Testis (tissue), 3 donors: Measurements from ENCODE around the gene TSC22D3. TPM values are rescaled to one million over a fixed set of nuclear protein-coding genes. Genes with fewer than 3 reads are reported as not detected.

ENCODE experiments used
- DNase-seq: peaks from one replicate; pipeline ENCODE4 v3.0.0-alpha.2; 2019
- H3K27ac ChIP-seq, 2 donors: fragments of 200-600 bp; sonication (generic); one replicate each; pipeline ENCODE4 v1.5.1; 2019
- H3K27me3 ChIP-seq: fragments of 200-600 bp; sonication (generic); one replicate; pipeline ENCODE4 v1.5.1; 2019
- H3K36me3 ChIP-seq: fragments of 200-600 bp; sonication (generic); one replicate; pipeline ENCODE4 v1.5.1; 2017; ENCODE audit warnings: low read depth; ENCODE audit errors: missing control alignments
- H3K4me1 ChIP-seq: fragments of 200-600 bp; sonication (generic); one replicate; pipeline ENCODE4 v1.5.1; 2019
- H3K4me3 ChIP-seq, 2 donors: fragments of 200-600 bp; sonication (generic); one replicate each; pipeline ENCODE4 v1.5.1; 2017 to 2019
- H3K9me3 ChIP-seq: fragments of 200-600 bp; sonication (generic); one replicate; pipeline ENCODE4 v1.5.1; 2017
- CTCF ChIP-seq, 3 experiments: fragments of 450-650 bp in 2 of 3; fragments of 200-600 bp in 1 of 3; sonication (generic) in 1 of 3; IDR thresholded peaks; one replicate each; pipeline ENCODE4 v1.5.1; 2016 to 2019; ENCODE audit warnings: antibody characterized with exemption in 3 of 3, mild to moderate bottlenecking in 2 of 3, moderate library complexity in 1 of 3
- POLR2A ChIP-seq: fragments of 450-650 bp; IDR thresholded peaks from one replicate; pipeline ENCODE4 v1.6.1; 2017; ENCODE audit warnings: antibody characterized with exemption, mild to moderate bottlenecking, moderate library complexity
- WGBS, 2 donors: methylation state at CpG; one replicate each; pipeline ENCODE4 v1.1.5; 2018; 5-methylcytosine and 5-hydroxymethylcytosine counted together
- intact Hi-C: fragments of 100-400 bp; cut with DNase I; formaldehyde crosslinking; loops from one replicate; pipeline ENCODE4 v1.15.1; 2023; ENCODE audit warnings: low total_unique reads
- polyA plus RNA-seq: library from polyadenylated mRNA; stranded (reverse); fragments of 350-450 nt; fragmentation: Illumina TruSeq; extraction: RNeasy Lipid Tissue Mini Kit (QIAGEN cat#74804); gene quantifications from one replicate; pipeline ENCODE4 v1.2.3, GENCODE V29; 2014; ENCODE audit warnings: low read depth, low replicate concordance; ENCODE audit not compliant: insufficient read depth
- total RNA-seq, 2 donors: library from RNA; depleted of rRNA; stranded (reverse); fragments of >200 nt; gene quantifications; one replicate each; pipeline ENCODE4 v1.2.3, GENCODE V29; 2016

TSC22D3 gene
- total and polyA plus RNA-seq, 3 donors from 2014 or later = 65.5 to 123 (median 98.4) TPM

GRCh38 chrX:107763647-107764046 is 11.9 kb downstream of the TSC22D3 start:
- no peak for DNase-seq
- TF ChIP-seq POLR2A (no peak), CTCF (IDR thresholded peaks at IDR 0.05) (no peak)
- H3K4me1 ChIP-seq = no peaks in the 10 kb centered on the region
- H3K9me3 ChIP-seq = no peaks in the 10 kb centered on the region
- intact Hi-C loops = no loop called here
- no peak overlapping the region for H3K27ac ChIP-seq
- no peaks in the 10 kb centered on the region for H3K27me3 ChIP-seq
- whole genome bisulfite sequencing, 2 donors = 91 to 96% methylated on average over 1 of the region's 1 CpG
- no peak overlapping the region for H3K4me3 ChIP-seq
- no peaks in the 10 kb centered on the region for H3K36me3 ChIP-seq

GRCh38 chrX:107760304-107761077 is 15.1 kb downstream of the TSC22D3 start:
- H3K36me3 ChIP-seq = no peaks in the 10 kb centered on the region
- no peak overlapping the region for H3K27ac ChIP-seq
- no peak for DNase-seq
- no peaks in the 10 kb centered on the region for H3K9me3 ChIP-seq
- TF ChIP-seq POLR2A (no peak), CTCF (IDR thresholded peaks at IDR 0.05) (no peak)
- H3K4me1 ChIP-seq = no peaks in the 10 kb centered on the region
- intact Hi-C loops = no loop called here
- no peak overlapping the region for H3K4me3 ChIP-seq
- no peaks in the 10 kb centered on the region for H3K27me3 ChIP-seq
- 96 to 98% methylated on average over 4 to 5 of the region's 5 CpGs for WGBS, 2 donors

- 90 to 94% methylated on average over 5 of the region's 5 CpGs for WGBS, 2 donors
- DNase-seq = no peak
- H3K4me1 ChIP-seq = no peaks in the 10 kb centered on the region
- intact Hi-C loops = no loop called here
- no peaks in the 10 kb centered on the region for H3K36me3 ChIP-seq
- H3K27ac ChIP-seq = no peak overlapping the region
- H3K4me3 ChIP-seq = no peak overlapping the region
- TF ChIP-seq POLR2A (no peak), CTCF (IDR thresholded peaks at IDR 0.05) (no peak)
- no peaks in the 10 kb centered on the region for H3K9me3 ChIP-seq
- H3K27me3 ChIP-seq = no peaks in the 10 kb centered on the region
Observed at GRCh38 chrX:107758231-107758766, 17.3 kb downstream of the TSC22D3 start.

- 84 to 90% methylated on average over 3 of the region's 3 CpGs for WGBS, 2 donors
- intact Hi-C loops = no loop called here
- H3K27ac ChIP-seq = no peak overlapping the region
- DNase-seq = no peak
- TF ChIP-seq CTCF (IDR thresholded peaks at IDR 0.05) (no peak), POLR2A (no peak)
- no peaks in the 10 kb centered on the region for H3K9me3 ChIP-seq
- no peak overlapping the region for H3K4me3 ChIP-seq
- no peaks in the 10 kb centered on the region for H3K4me1 ChIP-seq
- H3K36me3 ChIP-seq = no peaks in the 10 kb centered on the region
- H3K27me3 ChIP-seq = no peaks in the 10 kb centered on the region
Observed at GRCh38 chrX:107755721-107756120, 19.9 kb downstream of the TSC22D3 start.

- no peaks in the 10 kb centered on the region for H3K9me3 ChIP-seq
- DNase-seq = no peak
- intact Hi-C loops = no loop called here
- H3K4me3 ChIP-seq = no peak overlapping the region
- no peaks in the 10 kb centered on the region for H3K4me1 ChIP-seq
- no peak for TF ChIP-seq POLR2A
- no peak overlapping the region for H3K27ac ChIP-seq
- 97 to 100% methylated on average over 3 to 4 of the region's 4 CpGs for WGBS, 2 donors
- H3K27me3 ChIP-seq = no peaks in the 10 kb centered on the region
- H3K36me3 ChIP-seq = no peaks in the 10 kb centered on the region
Observed at GRCh38 chrX:107753187-107753586, 22.4 kb downstream of the TSC22D3 start.
